ENCODE measurements around the gene GOLGA8O.
"Not testable (repeated sequence)": the region's sequence is repeated elsewhere in the genome, so short reads cannot be mapped to it uniquely, and the experiment has no call there.

GOLGA8O gene

GRCh38 chr15:32455534-32455933, at the start of gene GOLGA8O:
Gene GOLGA8O (minus strand): TSS chr15:32455634. CDS start chr15:32455536, 98 bp downstream.
- not testable (repeated sequence) for DNase-seq

GRCh38 chr15:32504152-32504811, 48.8 kb upstream of the GOLGA8O start:
- not testable (repeated sequence) for DNase-seq

GRCh38 chr15:32502946-32503345, 47.5 kb upstream of the GOLGA8O start:
- DNase-seq, result not testable (repeated sequence)

- DNase-seq, result not testable (repeated sequence)
Measured at GRCh38 chr15:32492768-32493167, 37.3 kb upstream of the GOLGA8O start.

GRCh38 chr15:32486474-32486873, 31.0 kb upstream of the GOLGA8O start:
- not testable (repeated sequence) for DNase-seq

- DNase-seq, result not testable (repeated sequence)
Measured at GRCh38 chr15:32483377-32483776, 27.9 kb upstream of the GOLGA8O start.

- DNase-seq, result not testable (repeated sequence)
Measured at GRCh38 chr15:32481683-32482082, 26.2 kb upstream of the GOLGA8O start.

- DNase-seq, result not testable (repeated sequence)
Measured at GRCh38 chr15:32468076-32468475, 12.6 kb upstream of the GOLGA8O start.

- not testable (repeated sequence) for DNase-seq
Measured at GRCh38 chr15:32440445-32440977, 14.9 kb downstream of the GOLGA8O start.

- DNase-seq, result not testable (repeated sequence)
Measured at GRCh38 chr15:32434102-32434963, 21.1 kb downstream of the GOLGA8O start.

GRCh38 chr15:32427635-32428034, 27.8 kb downstream of the GOLGA8O start:
- DNase-seq, result not testable (repeated sequence)

- DNase-seq, result not testable (repeated sequence)
Measured at GRCh38 chr15:32426511-32426910, 28.9 kb downstream of the GOLGA8O start.

- DNase-seq, result not testable (repeated sequence)
Measured at GRCh38 chr15:32407903-32408302, 47.5 kb downstream of the GOLGA8O start.

GRCh38 chr15:32403192-32403591, 52.2 kb downstream of the GOLGA8O start, which contains the start of gene GOLGA8K:
Gene GOLGA8K (minus strand): TSS chr15:32403292. CDS start chr15:32403194, 98 bp downstream.
- not testable (repeated sequence) for DNase-seq

- DNase-seq, result not testable (repeated sequence)
Measured at GRCh38 chr15:32396522-32396921, 58.9 kb downstream of the GOLGA8O start.

Measured in NCI-H1048 (cell line).